Ecto neural progenitor cell (in vitro differentiated cells): ENCODE measurements around the gene GUCY1A2.

Experiments used
- DNase-seq: peaks from one replicate; pipeline ENCODE4 v3.0.0-alpha.2; 2018; ENCODE audit warnings: low spot score

GUCY1A2 gene

GRCh38 chr11:106728859-106729258 lies 289.4 kb downstream of the GUCY1A2 start:
- no peak for DNase-seq

GRCh38 chr11:106728379-106728778 lies 289.9 kb downstream of the GUCY1A2 start:
- DNase-seq, result no peak

GRCh38 chr11:106727256-106727655 lies 291.0 kb downstream of the GUCY1A2 start:
- no peak for DNase-seq

GRCh38 chr11:106724293-106724892 lies 293.9 kb downstream of the GUCY1A2 start:
- DNase-seq, result no peak

GRCh38 chr11:106723071-106723470 lies 295.2 kb downstream of the GUCY1A2 start:
- DNase-seq, result no peak

- no peak for DNase-seq
Measured at GRCh38 chr11:106717222-106717621, 301.1 kb downstream of the GUCY1A2 start.

GRCh38 chr11:106714199-106714598 lies 304.1 kb downstream of the GUCY1A2 start:
- DNase-seq, result no peak

GRCh38 chr11:106708348-106708747 lies 309.9 kb downstream of the GUCY1A2 start:
- no peak for DNase-seq

- no peak for DNase-seq
Measured at GRCh38 chr11:106706355-106706754, 311.9 kb downstream of the GUCY1A2 start.

GRCh38 chr11:106702805-106703204 lies 315.5 kb downstream of the GUCY1A2 start:
- no peak for DNase-seq

- no peak for DNase-seq
Measured at GRCh38 chr11:106697058-106697457, 321.2 kb downstream of the GUCY1A2 start.

GRCh38 chr11:106695506-106695905 lies 322.8 kb downstream of the GUCY1A2 start:
- no peak for DNase-seq

- DNase-seq, result no peak
Measured at GRCh38 chr11:106694501-106694900, 323.8 kb downstream of the GUCY1A2 start.

GRCh38 chr11:106691807-106692365 lies 326.4 kb downstream of the GUCY1A2 start:
- DNase-seq, result no peak

GRCh38 chr11:106690923-106691322 lies 327.4 kb downstream of the GUCY1A2 start:
- DNase-seq, result no peak

GRCh38 chr11:106684944-106685343 lies 333.3 kb downstream of the GUCY1A2 start:
- no peak for DNase-seq

- no peak for DNase-seq
Measured at GRCh38 chr11:106683435-106683834, 334.8 kb downstream of the GUCY1A2 start.

GRCh38 chr11:106681435-106681834 lies 336.8 kb downstream of the GUCY1A2 start:
- no peak for DNase-seq

- no peak for DNase-seq
Measured at GRCh38 chr11:106679581-106679980, 338.7 kb downstream of the GUCY1A2 start.

- no peak for DNase-seq
Measured at GRCh38 chr11:106679181-106679580, 339.1 kb downstream of the GUCY1A2 start.

GRCh38 chr11:106670069-106670468 lies 348.2 kb downstream of the GUCY1A2 start:
- DNase-seq, result no peak

GRCh38 chr11:106668147-106668546 lies 350.1 kb downstream of the GUCY1A2 start:
- DNase-seq, result no peak

- DNase-seq, result no peak
Measured at GRCh38 chr11:106656646-106657045, 361.6 kb downstream of the GUCY1A2 start.

GRCh38 chr11:106644824-106645223 lies 373.5 kb downstream of the GUCY1A2 start:
- no peak for DNase-seq
